DOHH2 (cell line): Measurements from ENCODE around the gene FYCO1.

Experiments used
- H3F3A ChIP-seq: fragments of 200-600 bp; sonication (generic), shearing (Covaris generic); 2 replicates; pipeline ENCODE4 v1.6.0; 2016; ENCODE audit warnings: antibody characterized with exemption, mild to moderate bottlenecking; ENCODE audit not compliant: control insufficient read depth, insufficient read depth
- H3K27ac ChIP-seq: fragments of 200-600 bp; sonication (generic); 2 replicates; pipeline ENCODE4 v1.5.1; 2014; ENCODE audit warnings: low read depth, mild to moderate bottlenecking, low read length, moderate library complexity
- H3K27me3 ChIP-seq: fragments of 200-600 bp; sonication (generic); 2 replicates; pipeline ENCODE4 v1.6.1; 2014; ENCODE audit warnings: mild to moderate bottlenecking, low read length, mixed read lengths; ENCODE audit not compliant: control insufficient read depth
- H3K36me3 ChIP-seq: fragments of 200-600 bp; sonication (generic); 2 replicates; pipeline ENCODE4 v1.6.1; 2014; ENCODE audit warnings: mild to moderate bottlenecking, low read length, moderate library complexity, mixed read lengths; ENCODE audit not compliant: control insufficient read depth
- H3K4me1 ChIP-seq: fragments of 200-600 bp; sonication (generic); 2 replicates; pipeline ENCODE4 v1.6.1; 2014; ENCODE audit warnings: mild to moderate bottlenecking, low read length, mixed read lengths; ENCODE audit not compliant: control insufficient read depth
- H3K4me2 ChIP-seq: fragments of 200-600 bp; sonication (generic); 2 replicates; pipeline ENCODE4 v1.6.0; 2014; ENCODE audit warnings: mild to moderate bottlenecking, low read length, moderate library complexity
- H3K4me3 ChIP-seq: fragments of 200-600 bp; sonication (generic); 2 replicates; pipeline ENCODE4 v1.5.1; 2014; ENCODE audit warnings: mild to moderate bottlenecking, low read length, mixed read lengths
- H3K79me2 ChIP-seq: fragments of 200-600 bp; sonication (generic); 2 replicates; pipeline ENCODE4 v1.6.1; 2014; ENCODE audit warnings: mild to moderate bottlenecking, low read length, mixed read lengths; ENCODE audit not compliant: control insufficient read depth
- H3K9me2 ChIP-seq: fragments of 200-600 bp; sonication (generic); replicated peaks from 2 replicates; pipeline ENCODE4 v1.6.1; 2014; ENCODE audit warnings: mild to moderate bottlenecking, low read length, mixed read lengths; ENCODE audit not compliant: control insufficient read depth
- H3K9me3 ChIP-seq: fragments of 200-600 bp; sonication (generic); 2 replicates; pipeline ENCODE4 v1.6.1; 2014; ENCODE audit warnings: antibody characterized with exemption, low read length, mixed read lengths; ENCODE audit not compliant: control insufficient read depth, insufficient read depth
- H4K20me1 ChIP-seq: fragments of 200-600 bp; sonication (generic); 2 replicates; pipeline ENCODE4 v1.6.0; 2014; ENCODE audit warnings: low read depth, mild to moderate bottlenecking, antibody characterized with exemption, low read length, moderate library complexity; ENCODE audit not compliant: control insufficient read depth, insufficient read depth
- EZH2phosphoT487 ChIP-seq: fragments of 200-600 bp; sonication (generic); IDR thresholded peaks from 2 replicates; pipeline ENCODE4 v1.6.1; 2017; ENCODE audit warnings: borderline replicate concordance, mild to moderate bottlenecking, antibody characterized with exemption, low read length, moderate library complexity, mixed read lengths
- TF ChIP-seq, protein P1 (sequence below): fragments of 200-600 bp; sonication (generic); IDR thresholded peaks from one replicate; pipeline ENCODE4 v1.5.1; 2014; ENCODE audit warnings: antibody characterized with exemption, mild to moderate bottlenecking, low read depth, low read length; ENCODE audit not compliant: poor library complexity, severe bottlenecking

Gene FYCO1

DNA sequence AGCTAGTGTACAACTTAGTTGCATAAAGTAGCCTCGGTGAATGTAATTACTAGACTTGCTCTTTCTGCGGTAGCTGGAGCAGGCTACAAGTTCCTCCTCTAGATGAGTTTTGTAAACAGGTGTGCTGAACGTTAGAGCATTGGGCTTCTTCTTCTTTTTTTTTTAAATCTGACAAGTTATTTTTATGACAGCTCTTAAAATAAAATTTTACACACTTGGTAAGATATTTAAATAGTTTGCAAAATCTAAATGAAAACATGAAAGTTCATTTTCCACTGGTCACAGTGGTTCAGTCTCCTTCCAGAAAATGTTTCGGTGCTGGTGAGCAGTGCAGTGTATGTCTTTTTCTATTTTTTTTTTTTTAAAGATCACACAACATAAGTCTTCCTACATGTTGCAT lies 106.3 kb downstream of the FYCO1 start:
- no peaks in the 10 kb centered on the region for H3K36me3 ChIP-seq
- no peaks in the 10 kb centered on the region for H3K79me2 ChIP-seq
- H3K27ac ChIP-seq: no peak overlapping the region
- no peak overlapping the region for H3K4me3 ChIP-seq
- H3K27me3 ChIP-seq: peaks cover 51% of the 10 kb centered on the region
- H3K4me1 ChIP-seq: peaks cover 10% of the 10 kb centered on the region
- H4K20me1 ChIP-seq: no peaks in the 10 kb centered on the region
- no peak for TF ChIP-seq EZH2phosphoT487
- TF ChIP-seq, protein P1, sequence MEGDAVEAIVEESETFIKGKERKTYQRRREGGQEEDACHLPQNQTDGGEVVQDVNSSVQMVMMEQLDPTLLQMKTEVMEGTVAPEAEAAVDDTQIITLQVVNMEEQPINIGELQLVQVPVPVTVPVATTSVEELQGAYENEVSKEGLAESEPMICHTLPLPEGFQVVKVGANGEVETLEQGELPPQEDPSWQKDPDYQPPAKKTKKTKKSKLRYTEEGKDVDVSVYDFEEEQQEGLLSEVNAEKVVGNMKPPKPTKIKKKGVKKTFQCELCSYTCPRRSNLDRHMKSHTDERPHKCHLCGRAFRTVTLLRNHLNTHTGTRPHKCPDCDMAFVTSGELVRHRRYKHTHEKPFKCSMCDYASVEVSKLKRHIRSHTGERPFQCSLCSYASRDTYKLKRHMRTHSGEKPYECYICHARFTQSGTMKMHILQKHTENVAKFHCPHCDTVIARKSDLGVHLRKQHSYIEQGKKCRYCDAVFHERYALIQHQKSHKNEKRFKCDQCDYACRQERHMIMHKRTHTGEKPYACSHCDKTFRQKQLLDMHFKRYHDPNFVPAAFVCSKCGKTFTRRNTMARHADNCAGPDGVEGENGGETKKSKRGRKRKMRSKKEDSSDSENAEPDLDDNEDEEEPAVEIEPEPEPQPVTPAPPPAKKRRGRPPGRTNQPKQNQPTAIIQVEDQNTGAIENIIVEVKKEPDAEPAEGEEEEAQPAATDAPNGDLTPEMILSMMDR: no peak
- H3K9me2 ChIP-seq: no peaks in the 10 kb centered on the region
- H3F3A ChIP-seq: no peaks in the 10 kb centered on the region
- no peaks in the 10 kb centered on the region for H3K9me3 ChIP-seq
- H3K4me2 ChIP-seq: no peak overlapping the region; the same call in 1 of the 2 replicates

DNA sequence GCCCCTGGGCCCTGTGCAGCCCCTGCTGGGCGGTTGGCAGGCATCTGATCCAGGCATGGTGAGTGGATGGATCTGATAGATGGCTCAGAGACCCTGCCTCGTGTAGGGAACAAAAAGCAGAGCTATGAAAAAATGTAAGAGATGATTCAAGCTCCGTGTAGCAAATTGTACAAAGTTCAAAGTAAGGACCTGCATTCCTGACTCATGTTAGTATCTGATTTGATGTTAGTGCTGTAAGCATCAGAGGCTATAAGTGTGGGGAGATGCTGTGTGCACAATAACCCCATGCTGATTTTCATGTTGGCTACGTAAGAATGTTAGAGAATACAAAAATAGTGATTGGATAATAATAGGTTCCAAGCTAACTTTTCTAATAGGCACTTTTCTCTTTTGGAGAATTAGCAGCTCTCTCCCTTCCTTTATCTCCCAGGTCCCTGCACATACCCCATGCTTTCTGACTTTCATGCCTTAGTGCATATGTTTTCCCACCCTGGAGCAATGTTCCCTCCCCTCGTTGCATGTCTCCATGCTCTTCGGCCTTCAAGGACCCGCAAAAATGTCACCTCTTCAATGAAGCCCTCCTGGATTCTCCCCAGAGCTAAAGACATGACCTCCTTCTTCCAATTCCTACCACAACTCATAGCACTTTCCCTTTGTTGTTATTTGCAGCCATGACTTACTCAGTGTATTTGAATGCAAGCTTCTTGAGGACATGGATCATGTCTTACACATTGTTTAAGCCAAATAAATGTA lies 107.7 kb downstream of the FYCO1 start:
- Histone ChIP-seq H3K79me2 (no peaks in the 10 kb centered on the region), H4K20me1 (no peaks in the 10 kb centered on the region), H3K36me3 (no peaks in the 10 kb centered on the region), H3K27me3 (peaks cover 51% of the 10 kb centered on the region), H3K4me1 (peaks cover 10% of the 10 kb centered on the region), H3K9me3 (no peaks in the 10 kb centered on the region), H3F3A (no peaks in the 10 kb centered on the region), H3K4me2 (no peak overlapping the region), H3K27ac (no peak overlapping the region), H3K4me3 (no peak overlapping the region), H3K9me2 (no peaks in the 10 kb centered on the region)
- TF ChIP-seq EZH2phosphoT487: no peak
- TF ChIP-seq, protein P1: no peak

DNA sequence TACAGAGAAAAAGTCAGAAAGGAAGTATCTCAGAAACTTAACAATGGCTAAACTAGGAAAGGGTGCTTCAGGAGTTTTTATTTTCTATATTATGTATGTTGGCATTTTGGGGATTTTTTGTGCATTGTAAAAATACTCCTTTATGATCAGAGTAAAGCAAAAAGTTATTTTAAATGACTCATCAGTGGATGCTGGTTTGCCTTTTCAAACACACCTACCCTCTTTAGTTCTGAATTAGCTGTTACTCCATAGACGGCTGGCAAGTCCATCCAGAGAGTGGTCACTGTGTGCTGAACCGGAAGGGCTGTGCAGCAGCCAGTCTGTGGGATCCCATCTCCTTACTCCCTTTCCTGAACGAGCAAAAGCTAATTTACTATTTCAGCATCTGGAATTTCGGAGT lies 108.3 kb downstream of the FYCO1 start:
- Histone ChIP-seq H3K9me2 (no peaks in the 10 kb centered on the region), H3K27me3 (peaks cover 45% of the 10 kb centered on the region), H3K9me3 (no peaks in the 10 kb centered on the region), H3K79me2 (no peaks in the 10 kb centered on the region), H3F3A (no peaks in the 10 kb centered on the region), H4K20me1 (no peaks in the 10 kb centered on the region), H3K27ac (no peak overlapping the region), H3K4me2 (no peak overlapping the region), H3K36me3 (no peaks in the 10 kb centered on the region), H3K4me3 (no peak overlapping the region), H3K4me1 (peaks cover 10% of the 10 kb centered on the region)
- TF ChIP-seq, protein P1: no peak
- no peak for TF ChIP-seq EZH2phosphoT487
